SJSA1 (cell line): ENCODE measurements around the gene FAM171A2. TPM values are rescaled to one million over a fixed set of nuclear protein-coding genes. Genes with fewer than 3 reads are reported as not detected.
"Not testable (repeated sequence)": the region's sequence is repeated elsewhere in the genome, so short reads cannot be mapped to it uniquely, and the experiment has no call there.

ENCODE experiments used
- DNase-seq, 2 experiments: peaks; one replicate each; pipeline ENCODE4 v3.0.0-alpha.2; 2015 to 2020; ENCODE audit warnings: low spot score in 2 of 2, low read depth in 1 of 2
- H3K27ac ChIP-seq: fragments of 250-450 bp; sonication (Bioruptor Pico); 2 replicates; pipeline ENCODE4 v1.5.1; 2020; ENCODE audit warnings: mild to moderate bottlenecking, moderate library complexity
- H3K27me3 ChIP-seq: fragments of 250-450 bp; sonication (Bioruptor Pico); replicated peaks from 2 replicates; pipeline ENCODE4 v1.5.1; 2020; ENCODE audit warnings: mild to moderate bottlenecking, moderate library complexity
- H3K36me3 ChIP-seq: fragments of 250-450 bp; sonication (Bioruptor Pico); 2 replicates; pipeline ENCODE4 v1.5.1; 2020; ENCODE audit warnings: mild to moderate bottlenecking
- H3K4me1 ChIP-seq: fragments of 250-450 bp; sonication (Bioruptor Pico); replicated peaks from 2 replicates; pipeline ENCODE4 v1.6.1; 2021; ENCODE audit warnings: mild to moderate bottlenecking
- H3K4me3 ChIP-seq: fragments of 250-450 bp; sonication (Bioruptor Pico); 2 replicates; pipeline ENCODE4 v1.5.1; 2020; ENCODE audit warnings: mild to moderate bottlenecking
- H3K9me3 ChIP-seq: fragments of 250-450 bp; sonication (Bioruptor Pico); replicated peaks from 2 replicates; pipeline ENCODE4 v1.5.1; 2020; ENCODE audit warnings: mild to moderate bottlenecking
- total RNA-seq: library from RNA; depleted of rRNA; stranded (reverse); fragments of >200 nt; shearing (Covaris generic); gene quantifications from 2 replicates; pipeline ENCODE4 v1.2.3, GENCODE V29; 2014

Gene FAM171A2
- total RNA-seq, 1 experiment from 2014 or later: 6.9 TPM

GRCh38 chr17:44352828-44353671, 10.6 kb downstream of the FAM171A2 start:
- Histone ChIP-seq H3K36me3 (peaks cover 30% of the 10 kb centered on the region), H3K27ac (no peak overlapping the region), H3K9me3 (no peaks in the 10 kb centered on the region), H3K4me1 (no peaks in the 10 kb centered on the region), H3K4me3 (no peak overlapping the region), H3K27me3 (no peaks in the 10 kb centered on the region)
- no peak for DNase-seq

- Histone ChIP-seq H3K4me3 (no peak overlapping the region), H3K4me1 (no peaks in the 10 kb centered on the region), H3K27me3 (no peaks in the 10 kb centered on the region), H3K27ac (no peak overlapping the region), H3K9me3 (no peaks in the 10 kb centered on the region), H3K36me3 (peaks cover 30% of the 10 kb centered on the region)
- no peak for DNase-seq
Measured at GRCh38 chr17:44351961-44352827, 11.5 kb downstream of the FAM171A2 start.

- Histone ChIP-seq H3K4me1 (no peaks in the 10 kb centered on the region), H3K4me3 (no peak overlapping the region), H3K36me3 (peaks cover 30% of the 10 kb centered on the region), H3K9me3 (no peaks in the 10 kb centered on the region), H3K27ac (no peak overlapping the region), H3K27me3 (no peaks in the 10 kb centered on the region)
- no peak for DNase-seq
Measured at GRCh38 chr17:44351464-44351863, 12.2 kb downstream of the FAM171A2 start.

- Histone ChIP-seq H3K27ac (no peak overlapping the region), H3K4me1 (peaks cover 4% of the 10 kb centered on the region), H3K36me3 (peaks cover 30% of the 10 kb centered on the region), H3K27me3 (no peaks in the 10 kb centered on the region), H3K4me3 (no peak overlapping the region), H3K9me3 (no peaks in the 10 kb centered on the region)
- peak; percentile 54 to 75 for DNase-seq
Measured at GRCh38 chr17:44350733-44351226, 12.9 kb downstream of the FAM171A2 start.

GRCh38 chr17:44349553-44350070, 14.0 kb downstream of the FAM171A2 start:
- Histone ChIP-seq H3K36me3 (peaks cover 30% of the 10 kb centered on the region), H3K4me3 (no peak overlapping the region), H3K4me1 (peaks cover 11% of the 10 kb centered on the region), H3K27ac (no peak overlapping the region), H3K27me3 (no peaks in the 10 kb centered on the region), H3K9me3 (no peaks in the 10 kb centered on the region)
- no peak for DNase-seq

GRCh38 chr17:44348988-44349364, 14.7 kb downstream of the FAM171A2 start:
- H3K27me3 ChIP-seq: no peaks in the 10 kb centered on the region
- peaks cover 15% of the 10 kb centered on the region for H3K4me1 ChIP-seq
- DNase-seq: no peak
- no peak overlapping the region for H3K27ac ChIP-seq
- H3K4me3 ChIP-seq: no peak overlapping the region
- H3K36me3 ChIP-seq: peaks cover 30% of the 10 kb centered on the region
- no peaks in the 10 kb centered on the region for H3K9me3 ChIP-seq

GRCh38 chr17:44348234-44348987, 15.2 kb downstream of the FAM171A2 start:
- Histone ChIP-seq H3K4me3 (no peak overlapping the region), H3K27ac (no peak overlapping the region), H3K27me3 (no peaks in the 10 kb centered on the region), H3K36me3 (peaks cover 30% of the 10 kb centered on the region), H3K9me3 (no peaks in the 10 kb centered on the region), H3K4me1 (peaks cover 15% of the 10 kb centered on the region)
- no peak for DNase-seq

- not testable (repeated sequence) for H3K27ac ChIP-seq
- peaks cover 15% of the 10 kb centered on the region for H3K4me1 ChIP-seq
Measured at GRCh38 chr17:44347206-44348055, 16.2 kb downstream of the FAM171A2 start.

GRCh38 chr17:44346064-44346844, 17.4 kb downstream of the FAM171A2 start:
- Histone ChIP-seq H3K27me3 (no peaks in the 10 kb centered on the region), H3K36me3 (peaks cover 9% of the 10 kb centered on the region), H3K27ac (no peak overlapping the region), H3K4me3 (peak overlapping the region; percentile 60), H3K9me3 (no peaks in the 10 kb centered on the region), H3K4me1 (peaks cover 15% of the 10 kb centered on the region)
- DNase-seq: no peak

More at GRCh38 chr17:44347206-44348055, 16.2 kb downstream of the FAM171A2 start:
- peaks cover 21% of the 10 kb centered on the region for H3K36me3 ChIP-seq
- H3K9me3 ChIP-seq, DNase-seq, H3K27me3 ChIP-seq, H3K4me3 ChIP-seq: not testable (repeated sequence)

GRCh38 chr17:44345454-44346026, 18.1 kb downstream of the FAM171A2 start:
- peak overlapping the region; percentile 60 for H3K4me3 ChIP-seq
- no peaks in the 10 kb centered on the region for H3K27me3 ChIP-seq
- no peaks in the 10 kb centered on the region for H3K9me3 ChIP-seq
- H3K36me3 ChIP-seq: peaks cover 2% of the 10 kb centered on the region
- H3K27ac ChIP-seq: 0 out of 2 replicates have a peak overlapping the region, but pooled peaks have one; percentile 4
- peaks cover 15% of the 10 kb centered on the region for H3K4me1 ChIP-seq
- DNase-seq: peak; percentile 75 to 84

- no peaks in the 10 kb centered on the region for H3K9me3 ChIP-seq
- H3K4me3 ChIP-seq: peak within 1 kb of the TSS; percentile 60
- H3K4me1 ChIP-seq: peaks cover 15% of the 10 kb centered on the region
- H3K36me3 ChIP-seq: no peaks in the 10 kb centered on the region
- peak; percentile 98 to 99 for DNase-seq
- no peaks in the 10 kb centered on the region for H3K27me3 ChIP-seq
- 0 out of 2 replicates have a peak within 1 kb of the TSS, but pooled peaks have one; percentile 4 for H3K27ac ChIP-seq
Measured at GRCh38 chr17:44344939-44345453, 18.7 kb downstream of the FAM171A2 start, which contains the start of gene GRN. Gene GRN (plus strand): TSS chr17:44345302. CDS start chr17:44349165, 3,863 bp downstream.
